ENCODE results near the gene DUSP3. TPM values are rescaled to one million over a fixed set of nuclear protein-coding genes. Genes with fewer than 3 reads are reported as not detected.
"Not testable (repeated sequence)": the region's sequence is repeated elsewhere in the genome, so short reads cannot be mapped to it uniquely, and the experiment has no call there.

DUSP3 gene
- total and polyA plus RNA-seq, 2 of the 13 experiments (the other 11 are each of a cell fraction or from before 2014, with no cell fraction given), result 60.0 to 71.5 TPM

GRCh38 chr17:43798024-43798423, 19.2 kb upstream of the DUSP3 start:
- H3K4me3 ChIP-seq (replicated peaks in 1 of 3; ENCODE audit: insufficient read depth in 1 of 3, low read depth in 2 of 3, low read length in 3 of 3); FAIRE-seq; DNase-seq (ENCODE audit: low spot score); CTCF ChIA-PET (ENCODE audit: low intra/inter-chr PET ratio, low total read pairs); ATAC-seq; POLR2A ChIA-PET; H3K79me2 ChIP-seq (ENCODE audit: insufficient read depth, low read length); H2AFZ ChIP-seq (ENCODE audit: low read length); H3K27me3 ChIP-seq (ENCODE audit: control insufficient read depth in 1 of 2, insufficient read depth in 2 of 2, low read length in 2 of 2); intact Hi-C loops (cut with micrococcal nuclease; ENCODE audit: unreplicated experiment); H3K36me3 ChIP-seq (replicated peaks in 1 of 2; ENCODE audit: control insufficient read depth in 1 of 2, insufficient read depth in 2 of 2, low read length in 2 of 2); BruUV-seq (replicated peaks); H3K9me3 ChIP-seq (ENCODE audit: low read length); in situ Hi-C loops (cut with HindIII; ENCODE audit: extremely low pct_ligation_motif_present, low pct_unique_long_range_greater_than_20kb); H4K20me1 ChIP-seq (ENCODE audit: insufficient read depth, low read length); H3K27ac ChIP-seq (ENCODE audit: extremely low read length, insufficient read depth, low read length); H3K9ac ChIP-seq (ENCODE audit: insufficient read depth, low read depth, low read length); TF ChIP-seq FOXA1, FOXP1 (IDR thresholded peaks at IDR 0.05): not testable (repeated sequence)
- Histone ChIP-seq H3K4me1 (ENCODE audit: insufficient read depth, low read length) (peaks cover 43% of the 10 kb centered on the region), H3K4me2 (ENCODE audit: low read depth, low read length) (peak overlapping the region; percentile 36; the same call in 1 of the 2 replicates)
- TF ChIP-seq FOXK1 (CRISPR knock-in tag; IDR thresholded peaks at IDR 0.05; ENCODE audit: borderline replicate concordance, low read depth), result peak; percentile 22; the same call in 1 of the 2 replicates
- TF ChIP-seq FOXA3 (CRISPR knock-in tag; IDR thresholded peaks at IDR 0.05), result peak; percentile 34; the same call in 1 of the 2 replicates
- 0 out of 2 replicates have a peak, but pooled peaks have one; percentile 14 for TF ChIP-seq FOXO1 (CRISPR knock-in tag; IDR thresholded peaks at IDR 0.05)
- 0 out of 2 replicates have a peak, but pooled peaks have one; percentile 45 for TF ChIP-seq ARID5B (CRISPR knock-in tag; IDR thresholded peaks at IDR 0.05)
- TF ChIP-seq ZNF281 (CRISPR knock-in tag; IDR thresholded peaks at IDR 0.05; ENCODE audit: borderline replicate concordance), result peak; percentile 87
- TF ChIP-seq ZNF556 (CRISPR knock-in tag; IDR thresholded peaks at IDR 0.05; ENCODE audit: borderline replicate concordance), result 0 out of 2 replicates have a peak, but pooled peaks have one; percentile 26
- TF ChIP-seq FOXA1 (CRISPR knock-in tag; IDR thresholded peaks at IDR 0.05), result peak; percentile 74
- peak; percentile 25; the same call in 1 of the 2 replicates for TF ChIP-seq ZNF687 (CRISPR knock-in tag; IDR thresholded peaks at IDR 0.05)
- peak; percentile 26; the same call in 1 of the 2 replicates for TF ChIP-seq FOXP1 (CRISPR knock-in tag; IDR thresholded peaks at IDR 0.05)
- 31% methylated on average over 6 of the region's 9 CpGs for WGBS (ENCODE audit: low lambda C conversion rate)
